ENCODE measurements around the gene ZNF865. TPM values are rescaled to one million over a fixed set of nuclear protein-coding genes. Genes with fewer than 3 reads are reported as not detected.
A peak's percentile ranks its signal among the peaks of the same experiment; 100 is the strongest.

The ZNF865 gene
- total and polyA plus RNA-seq, 2 of the 8 experiments (the other 6 are each of a cell fraction or from before 2014, with no cell fraction given) = 3.5 to 13.6 TPM

DNA sequence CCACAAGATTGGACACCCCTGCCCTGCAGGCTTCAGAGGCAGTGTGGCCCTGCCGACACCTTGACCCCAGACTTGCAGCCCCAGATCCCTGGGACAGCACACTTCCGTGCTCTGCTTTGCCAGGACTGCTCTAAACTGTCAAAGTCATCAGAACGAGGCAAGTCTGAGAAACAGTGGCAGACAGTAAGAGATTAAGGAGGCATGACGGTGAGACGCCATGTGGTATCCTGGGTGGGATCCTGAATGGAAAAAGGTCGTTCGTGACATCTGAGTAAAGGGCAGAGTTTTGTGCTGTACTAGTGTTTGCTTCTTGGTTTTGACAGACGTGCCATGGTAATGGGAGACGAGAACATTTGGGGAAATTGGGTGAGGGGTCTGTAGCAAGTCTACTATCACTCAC, 38.6 kb upstream of the ZNF865 start:
- POLR2A ChIA-PET (ENCODE audit: partially characterized antibody) = no interaction called here
- FAIRE-seq (no peak), DNase-seq (ENCODE audit: low read depth in 1 of 2, low spot score in 2 of 2) (no peak)
- Histone ChIP-seq H2BK5ac (ENCODE audit: low read depth, low read length) (no peak overlapping the region), H3K4me1 (replicated peaks in 1 of 4; ENCODE audit: control insufficient read depth in 3 of 4, insufficient read depth in 4 of 4, low read length in 3 of 4) (no peaks in the 10 kb centered on the region), H3K36me3 (ENCODE audit: control insufficient read depth in 2 of 4, insufficient read depth in 4 of 4, low read length in 3 of 4) (no peaks in the 10 kb centered on the region), H2AK5ac (ENCODE audit: low read depth, low read length) (no peak overlapping the region), H2BK12ac (ENCODE audit: low read depth, low read length) (no peak overlapping the region), H2AFZ (ENCODE audit: low read length) (0 out of 2 replicates have a peak overlapping the region, but pooled peaks have one; percentile 89), H3K4ac (replicated peaks; ENCODE audit: insufficient read length, low read depth, low read length) (no peak overlapping the region), H3K27ac (ENCODE audit: low read depth, low read length) (no peak overlapping the region), H3K23ac (ENCODE audit: insufficient read length) (no peak overlapping the region), H3K18ac (ENCODE audit: extremely low read depth, low read length) (no peak overlapping the region), H3K4me2 (ENCODE audit: insufficient read depth in 1 of 2, low read depth in 2 of 2, low read length in 2 of 2) (no peak overlapping the region), H3K79me2 (ENCODE audit: control insufficient read depth in 1 of 2, insufficient read depth in 2 of 2, low read length in 2 of 2) (no peaks in the 10 kb centered on the region), H3K56ac (replicated peaks; ENCODE audit: insufficient read length, low read depth, low read length) (no peak overlapping the region), H2BK15ac (ENCODE audit: low read length) (no peak overlapping the region), H4K5ac (ENCODE audit: insufficient read length, low read depth, low read length) (no peak overlapping the region), H2BK20ac (ENCODE audit: low read length) (no peak overlapping the region), H3K4me3 (ENCODE audit: extremely low read depth in 1 of 4, insufficient read depth in 2 of 4, low read depth in 3 of 4, low read length in 4 of 4) (no peak overlapping the region), H2BK120ac (replicated peaks; ENCODE audit: low read depth, low read length) (no peak overlapping the region), H4K91ac (replicated peaks; ENCODE audit: insufficient read length, low read length) (no peak overlapping the region), H3K27me3 (replicated peaks in 1 of 4; ENCODE audit: control insufficient read depth in 3 of 4, extremely low read depth in 1 of 4, insufficient read depth in 3 of 4, low read length in 3 of 4) (no peaks in the 10 kb centered on the region), H4K20me1 (replicated peaks in 1 of 2; ENCODE audit: control insufficient read depth in 1 of 2, insufficient read depth in 2 of 2, low read length in 2 of 2) (peaks cover 0 to 4% of the 10 kb centered on the region in 2 experiments), H3K9ac (replicated peaks in 1 of 4; ENCODE audit: extremely low read depth in 1 of 4, low read depth in 3 of 4, low read length in 3 of 4) (no peak overlapping the region), H3K79me1 (ENCODE audit: low read depth, low read length) (no peaks in the 10 kb centered on the region), H3K14ac (ENCODE audit: insufficient read length) (no peak overlapping the region), H3K23me2 (ENCODE audit: low read depth, low read length) (peaks cover 8% of the 10 kb centered on the region; the same call in 1 of the 2 replicates), H4K8ac (ENCODE audit: extremely low read depth, insufficient read depth, low read length) (no peak overlapping the region), H3K9me3 (ENCODE audit: insufficient read depth in 2 of 2, low read depth in 1 of 2, low read length in 1 of 2) (no peaks in the 10 kb centered on the region)
- WGBS, 2 experiments (ENCODE audit: extremely low coverage in 1 of 2, insufficient coverage in 1 of 2, insufficient read length in 1 of 2, insufficient replicate concordance in 2 of 2, low coverage in 1 of 2, low lambda C conversion rate in 2 of 2, missing lambda C conversion rate in 1 of 2) = 77% methylated on average over 9 of the region's 9 CpGs; no CpG with 5 or more reads in 1 of the 2 experiments
- CTCF ChIA-PET (ENCODE audit: partially characterized antibody) = interaction anchor here (1.4 kb wide), 1 partner anchor 66 kb away, joined by 3 read pairs; no protein-coding TSS in a partner anchor
- TF ChIP-seq CHD1 (IDR thresholded peaks at IDR 0.05; ENCODE audit: low read depth, low read length) (no peak), MAFK (IDR thresholded peaks at IDR 0.05; ENCODE audit: low read depth, low read length) (no peak), SP1 (IDR thresholded peaks at IDR 0.05; ENCODE audit: low read depth, low read length) (no peak), JUND (IDR thresholded peaks at IDR 0.05; ENCODE audit: low read length) (no peak), SAP30 (IDR thresholded peaks at IDR 0.05; ENCODE audit: insufficient read depth, insufficient replicate concordance, low read length) (no peak), RNF2 (IDR thresholded peaks at IDR 0.05; ENCODE audit: borderline replicate concordance, low read depth, low read length, missing control alignments, poor library complexity, severe bottlenecking) (no peak), SP4 (IDR thresholded peaks at IDR 0.05; ENCODE audit: low read length) (no peak), KDM5A (IDR thresholded peaks at IDR 0.05; ENCODE audit: low read length) (no peak), SRF (IDR thresholded peaks at IDR 0.05; ENCODE audit: low read depth, low read length) (no peak), BCL11A (IDR thresholded peaks at IDR 0.05; ENCODE audit: low read depth in 2 of 2, low read length in 2 of 2) (no peak), CHD2 (IDR thresholded peaks at IDR 0.05; ENCODE audit: low read length) (no peak)
- TF ChIP-seq, protein P1, sequence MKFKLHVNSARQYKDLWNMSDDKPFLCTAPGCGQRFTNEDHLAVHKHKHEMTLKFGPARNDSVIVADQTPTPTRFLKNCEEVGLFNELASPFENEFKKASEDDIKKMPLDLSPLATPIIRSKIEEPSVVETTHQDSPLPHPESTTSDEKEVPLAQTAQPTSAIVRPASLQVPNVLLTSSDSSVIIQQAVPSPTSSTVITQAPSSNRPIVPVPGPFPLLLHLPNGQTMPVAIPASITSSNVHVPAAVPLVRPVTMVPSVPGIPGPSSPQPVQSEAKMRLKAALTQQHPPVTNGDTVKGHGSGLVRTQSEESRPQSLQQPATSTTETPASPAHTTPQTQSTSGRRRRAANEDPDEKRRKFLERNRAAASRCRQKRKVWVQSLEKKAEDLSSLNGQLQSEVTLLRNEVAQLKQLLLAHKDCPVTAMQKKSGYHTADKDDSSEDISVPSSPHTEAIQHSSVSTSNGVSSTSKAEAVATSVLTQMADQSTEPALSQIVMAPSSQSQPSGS (IDR thresholded peaks at IDR 0.05; ENCODE audit: low read length) = no peak
- TF ChIP-seq, protein P2, sequence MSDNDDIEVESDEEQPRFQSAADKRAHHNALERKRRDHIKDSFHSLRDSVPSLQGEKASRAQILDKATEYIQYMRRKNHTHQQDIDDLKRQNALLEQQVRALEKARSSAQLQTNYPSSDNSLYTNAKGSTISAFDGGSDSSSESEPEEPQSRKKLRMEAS (IDR thresholded peaks at IDR 0.05) = no peak

Measured in H1 (cell line).